ENCODE results near the gene RRP1. TPM values are rescaled to one million over a fixed set of nuclear protein-coding genes. Genes with fewer than 3 reads are reported as not detected.
"Not testable (repeated sequence)": the region's sequence is repeated elsewhere in the genome, so short reads cannot be mapped to it uniquely, and the experiment has no call there.

The RRP1 gene
- total RNA-seq, 1 experiment from 2014 or later: 76.7 TPM

DNA sequence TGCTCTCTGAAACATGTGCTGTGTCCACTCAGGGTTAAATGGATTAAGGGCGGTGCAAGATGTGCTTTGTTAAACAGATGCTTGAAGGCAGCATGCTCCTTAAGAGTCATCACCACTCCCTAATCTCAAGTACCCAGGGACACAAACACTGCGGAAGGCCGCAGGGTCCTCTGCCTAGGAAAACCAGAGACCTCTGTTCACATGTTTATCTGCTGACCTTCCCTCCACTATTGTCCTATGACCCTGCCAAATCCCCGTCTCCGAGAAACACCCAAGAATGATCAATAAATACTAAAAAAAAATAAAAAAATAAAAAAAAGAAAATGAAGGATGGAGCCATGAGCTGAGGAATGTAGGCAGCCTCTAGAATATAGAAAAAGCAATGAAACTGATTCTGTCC lies 33.4 kb downstream of the RRP1 start:
- Mint-ChIP-seq H3K9me3 (peaks cover 0 to 11% of the 10 kb centered on the region in 2 experiments; a peak in 4 of 5 replicates), H3K36me3 (ENCODE audit: insufficient read depth in 1 of 3, low read depth in 3 of 3) (peaks cover 8 to 21% (median 16%) of the 10 kb centered on the region in 3 experiments; a peak in 6 of 7 replicates), H3K4me1 (peaks cover 8 to 14% of the 10 kb centered on the region in 2 experiments)
- H3K79me1 ChIP-seq (ENCODE audit: insufficient read depth, low read depth, low read length, poor library complexity, severe bottlenecking); H3K14ac ChIP-seq (ENCODE audit: insufficient read depth, low read length); H2BK15ac ChIP-seq (ENCODE audit: low read depth, low read length); H2BK12ac ChIP-seq (ENCODE audit: insufficient read length, low read depth, low read length); H3K4me3 Mint-ChIP-seq; H3K27me3 ChIP-seq (ENCODE audit: insufficient read depth, low read length); H3T11ph ChIP-seq (ENCODE audit: low read length); H3K9me3 ChIP-seq (ENCODE audit: control insufficient read depth, low read depth, low read length); H4K8ac ChIP-seq (replicated peaks; ENCODE audit: insufficient read length, low read depth, low read length); H3K23me2 ChIP-seq (ENCODE audit: insufficient read length, low read depth, low read length, poor library complexity, severe bottlenecking); H4K91ac ChIP-seq (ENCODE audit: insufficient read length, low read depth, low read length); H3K56ac ChIP-seq (ENCODE audit: insufficient read length, low read depth, low read length); H2AFZ ChIP-seq (ENCODE audit: low read length); H4K5ac ChIP-seq (ENCODE audit: insufficient read length, low read depth, low read length); H3K27ac ChIP-seq (ENCODE audit: insufficient read length, low read depth, low read length); H2BK120ac ChIP-seq (ENCODE audit: low read depth, low read length, poor library complexity, severe bottlenecking); H3K4me2 ChIP-seq (ENCODE audit: insufficient read depth, insufficient read length, low read length); DNase-seq; H3K18ac ChIP-seq (ENCODE audit: insufficient read length, low read depth, low read length); H3K4ac ChIP-seq (ENCODE audit: low read depth, low read length); H3K9ac ChIP-seq (ENCODE audit: extremely low read depth, insufficient read length, low read length); H2AK5ac ChIP-seq (ENCODE audit: insufficient read length, low read length); H2BK20ac ChIP-seq (ENCODE audit: low read depth, low read length, poor library complexity, severe bottlenecking); H3K27ac Mint-ChIP-seq; H3K27me3 Mint-ChIP-seq (ENCODE audit: low read depth); H4K20me1 ChIP-seq (ENCODE audit: control insufficient read depth, insufficient read depth, insufficient read length); H3K23ac ChIP-seq (ENCODE audit: insufficient read length, low read depth, low read length); H3K4me1 ChIP-seq (ENCODE audit: insufficient read depth, low read length); H2BK5ac ChIP-seq (ENCODE audit: insufficient read length, low read length); H3K79me2 ChIP-seq (ENCODE audit: insufficient read depth, low read length): not testable (repeated sequence)
- no CpG with 5 or more reads among the region's 5 CpGs for WGBS (ENCODE audit: extremely low coverage, insufficient read length, low lambda C conversion rate)

All from H9 (cell line).